Uterus (tissue), 2 donors: ENCODE measurements around the gene IPO11.

ENCODE experiments used
- POLR2A ChIP-seq, 2 donors: fragments of 450-650 bp; IDR thresholded peaks; one replicate each; pipeline ENCODE4 v1.6.1; 2016; ENCODE audit warnings: antibody characterized with exemption in 2 of 2, mild to moderate bottlenecking in 1 of 2, moderate library complexity in 1 of 2
- TF ChIP-seq, protein P1 (sequence below), 4 experiments: fragments of 200-600 bp in 2 of 4; fragments of 450-650 bp in 2 of 4; sonication (generic) in 2 of 4; IDR thresholded peaks; one replicate each; pipeline ENCODE4 v1.5.1; 2016 to 2019; ENCODE audit warnings: antibody characterized with exemption in 4 of 4, mild to moderate bottlenecking in 2 of 4, moderate library complexity in 1 of 4

DNA sequence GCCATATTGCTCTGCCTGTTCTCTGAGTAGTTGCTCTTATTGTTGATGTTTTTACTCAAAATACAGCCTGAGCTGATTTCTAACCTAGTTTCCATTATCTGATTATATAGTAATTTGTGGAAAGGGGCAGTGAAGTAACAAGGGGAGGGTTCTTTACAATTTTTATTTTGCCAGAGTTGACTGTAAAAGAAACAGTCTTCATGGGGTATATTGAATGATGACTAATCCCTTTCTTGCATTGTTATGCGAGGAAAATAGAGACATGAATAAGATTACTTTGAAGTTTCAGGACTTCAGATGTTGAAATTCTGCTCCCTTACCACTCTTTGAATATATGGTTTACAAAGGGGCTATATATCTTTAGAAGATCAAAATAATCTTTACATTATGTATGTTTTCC, 156.9 kb downstream of the IPO11 start:
- TF ChIP-seq, protein P1, sequence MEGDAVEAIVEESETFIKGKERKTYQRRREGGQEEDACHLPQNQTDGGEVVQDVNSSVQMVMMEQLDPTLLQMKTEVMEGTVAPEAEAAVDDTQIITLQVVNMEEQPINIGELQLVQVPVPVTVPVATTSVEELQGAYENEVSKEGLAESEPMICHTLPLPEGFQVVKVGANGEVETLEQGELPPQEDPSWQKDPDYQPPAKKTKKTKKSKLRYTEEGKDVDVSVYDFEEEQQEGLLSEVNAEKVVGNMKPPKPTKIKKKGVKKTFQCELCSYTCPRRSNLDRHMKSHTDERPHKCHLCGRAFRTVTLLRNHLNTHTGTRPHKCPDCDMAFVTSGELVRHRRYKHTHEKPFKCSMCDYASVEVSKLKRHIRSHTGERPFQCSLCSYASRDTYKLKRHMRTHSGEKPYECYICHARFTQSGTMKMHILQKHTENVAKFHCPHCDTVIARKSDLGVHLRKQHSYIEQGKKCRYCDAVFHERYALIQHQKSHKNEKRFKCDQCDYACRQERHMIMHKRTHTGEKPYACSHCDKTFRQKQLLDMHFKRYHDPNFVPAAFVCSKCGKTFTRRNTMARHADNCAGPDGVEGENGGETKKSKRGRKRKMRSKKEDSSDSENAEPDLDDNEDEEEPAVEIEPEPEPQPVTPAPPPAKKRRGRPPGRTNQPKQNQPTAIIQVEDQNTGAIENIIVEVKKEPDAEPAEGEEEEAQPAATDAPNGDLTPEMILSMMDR (IDR thresholded peaks at IDR 0.05), result no peak
- no peak for TF ChIP-seq POLR2A (IDR thresholded peaks at IDR 0.05)
